Measurements from ENCODE around the gene TTC16. TPM values are rescaled to one million over a fixed set of nuclear protein-coding genes. Genes with fewer than 3 reads are reported as not detected.

Gene TTC16
- total and polyA plus RNA-seq, 8 donors, result 0.02 to 0.09 (median 0.03) TPM; not detected in 4

DNA sequence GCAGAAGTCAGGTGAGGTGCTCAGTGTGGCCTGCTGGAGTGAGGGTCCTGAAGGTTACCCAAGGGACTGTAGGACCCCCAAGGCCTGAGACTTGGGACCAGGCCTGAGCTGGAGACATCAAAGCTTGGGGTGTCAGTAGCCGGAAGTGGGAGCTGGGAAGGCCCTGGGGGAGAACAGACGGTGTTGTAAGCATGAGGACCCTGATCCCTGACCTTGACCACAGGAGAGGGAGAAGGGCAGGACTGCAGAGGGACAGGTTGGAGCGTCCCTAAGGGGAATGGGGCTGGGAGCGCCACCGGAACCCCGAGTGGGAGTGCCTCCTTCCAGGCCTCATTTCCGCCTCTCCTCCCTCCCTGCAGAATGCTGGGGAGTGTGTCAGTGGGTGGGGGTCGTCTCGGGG lies 533 bp downstream of the TTC16 start:
- DNase-seq (peak in 1 of 6 donors; percentile 47), ATAC-seq (no peak), FAIRE-seq (no peak)
- Histone ChIP-seq H3K27me3 (no peaks in the 10 kb centered on the region), H3K36me3 (no peaks in the 10 kb centered on the region), H3K4me1 (peaks cover 0 to 14% (median 9%) of the 10 kb centered on the region in 3 donors), H3K4me3 (peak overlapping the region in 1 of 4 donors; percentile 74), H3K27ac (peak overlapping the region in 3 of 4 donors; percentile 74 to 80 (median 75)), H3K9me3 (no peaks in the 10 kb centered on the region)
- TF ChIP-seq, protein P1, sequence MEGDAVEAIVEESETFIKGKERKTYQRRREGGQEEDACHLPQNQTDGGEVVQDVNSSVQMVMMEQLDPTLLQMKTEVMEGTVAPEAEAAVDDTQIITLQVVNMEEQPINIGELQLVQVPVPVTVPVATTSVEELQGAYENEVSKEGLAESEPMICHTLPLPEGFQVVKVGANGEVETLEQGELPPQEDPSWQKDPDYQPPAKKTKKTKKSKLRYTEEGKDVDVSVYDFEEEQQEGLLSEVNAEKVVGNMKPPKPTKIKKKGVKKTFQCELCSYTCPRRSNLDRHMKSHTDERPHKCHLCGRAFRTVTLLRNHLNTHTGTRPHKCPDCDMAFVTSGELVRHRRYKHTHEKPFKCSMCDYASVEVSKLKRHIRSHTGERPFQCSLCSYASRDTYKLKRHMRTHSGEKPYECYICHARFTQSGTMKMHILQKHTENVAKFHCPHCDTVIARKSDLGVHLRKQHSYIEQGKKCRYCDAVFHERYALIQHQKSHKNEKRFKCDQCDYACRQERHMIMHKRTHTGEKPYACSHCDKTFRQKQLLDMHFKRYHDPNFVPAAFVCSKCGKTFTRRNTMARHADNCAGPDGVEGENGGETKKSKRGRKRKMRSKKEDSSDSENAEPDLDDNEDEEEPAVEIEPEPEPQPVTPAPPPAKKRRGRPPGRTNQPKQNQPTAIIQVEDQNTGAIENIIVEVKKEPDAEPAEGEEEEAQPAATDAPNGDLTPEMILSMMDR (IDR thresholded peaks at IDR 0.05), result no peak
- intact Hi-C loops (cut with DNase I), result no loop called here
- 68 to 73% methylated on average over 9 of the region's 9 CpGs for WGBS, 2 donors

DNA sequence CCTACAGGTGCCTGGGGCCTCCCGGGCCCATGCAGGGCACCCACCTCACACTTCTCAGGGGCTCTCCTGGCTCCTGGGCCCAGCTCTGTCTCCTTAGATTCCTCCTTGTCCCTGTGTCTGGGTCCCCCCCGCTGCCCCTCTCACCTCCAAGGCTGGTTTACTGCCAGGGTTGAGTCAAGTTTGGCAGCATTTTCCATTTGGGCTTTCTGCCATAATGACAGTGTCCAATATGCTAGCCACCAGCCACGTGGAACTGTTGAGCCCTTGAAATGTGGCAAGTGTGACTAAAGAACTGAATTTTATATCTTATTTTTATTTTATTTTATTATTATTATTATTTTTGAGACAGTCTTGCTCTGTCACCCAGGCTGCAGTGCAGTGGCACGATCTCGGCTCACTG lies 1.9 kb downstream of the TTC16 start:
- TF ChIP-seq, protein P1 (IDR thresholded peaks at IDR 0.05), result no peak

DNA sequence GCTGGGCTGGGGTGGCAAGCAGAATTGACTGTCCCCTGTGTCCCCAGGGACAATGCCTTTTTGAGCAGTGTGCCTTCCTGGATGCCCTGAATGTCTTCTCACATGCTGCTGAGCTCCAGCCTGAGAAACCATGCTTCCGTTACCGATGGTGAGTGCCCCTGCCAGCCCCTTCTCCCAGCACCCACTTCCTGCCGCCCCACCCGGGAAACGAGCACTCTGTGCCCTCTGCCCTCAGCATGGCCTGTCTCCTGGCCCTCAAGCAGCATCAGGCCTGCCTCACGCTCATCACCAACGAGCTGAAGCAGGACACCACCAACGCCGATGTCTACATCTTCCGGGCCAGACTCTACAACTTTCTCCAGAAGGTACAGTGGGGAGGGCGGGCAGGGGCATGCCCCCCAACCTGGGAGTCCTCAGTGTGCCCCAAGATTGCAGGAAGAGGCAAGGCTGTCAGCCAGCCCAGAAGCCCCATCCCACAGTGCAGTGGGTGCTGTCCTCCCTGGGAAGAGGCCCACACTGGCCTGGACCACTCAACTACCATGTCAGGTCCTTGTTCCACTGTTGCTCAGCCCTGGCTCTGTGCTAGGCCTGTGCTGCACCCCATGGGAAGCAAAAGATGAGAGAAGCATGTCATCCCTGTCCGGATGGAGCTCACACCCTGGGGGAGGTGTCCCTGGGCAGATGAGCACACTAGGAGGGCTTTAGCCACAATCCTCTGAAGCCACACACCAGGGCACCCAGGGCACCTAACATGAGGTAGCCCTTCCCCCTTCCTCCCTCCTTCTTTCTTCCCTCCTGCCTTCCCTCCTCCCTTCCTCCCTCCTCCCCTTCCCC lies 4.4 kb downstream of the TTC16 start:
- Histone ChIP-seq H3K4me3 (no peak overlapping the region), H3K27ac (no peak overlapping the region), H3K4me1 (peaks cover 0 to 6% (median 4%) of the 10 kb centered on the region in 3 donors), H3K9me3 (no peaks in the 10 kb centered on the region), H3K27me3 (no peaks in the 10 kb centered on the region), H3K36me3 (no peaks in the 10 kb centered on the region)
- DNase-seq (peak in 1 of 6 donors; percentile 37), FAIRE-seq (no peak), ATAC-seq (no peak)
- intact Hi-C loops (cut with DNase I), result loop anchor here in 1 of 3 donors (10.0 kb wide), 1 partner anchor 195 kb away; no protein-coding TSS in a partner anchor
- WGBS, 2 donors, result 79 to 86% methylated on average over 12 of the region's 12 CpGs
- TF ChIP-seq, protein P1 (IDR thresholded peaks at IDR 0.05), result no peak

More for the DNA sequence above, 1.9 kb downstream of the TTC16 start:
- no peak overlapping the region for H3K27ac ChIP-seq
- H3K9me3 ChIP-seq, result no peaks in the 10 kb centered on the region
- H3K4me3 ChIP-seq, result no peak overlapping the region
- ATAC-seq (no peak), FAIRE-seq (no peak), DNase-seq (no peak)
- H3K27me3 ChIP-seq, result no peaks in the 10 kb centered on the region
- WGBS, 2 donors, result 69 to 71% methylated on average over 5 of the region's 5 CpGs
- intact Hi-C loops (cut with DNase I), result no loop called here
- H3K36me3 ChIP-seq, result no peaks in the 10 kb centered on the region
- H3K4me1 ChIP-seq, result peaks cover 0 to 14% (median 9%) of the 10 kb centered on the region in 3 donors

DNA sequence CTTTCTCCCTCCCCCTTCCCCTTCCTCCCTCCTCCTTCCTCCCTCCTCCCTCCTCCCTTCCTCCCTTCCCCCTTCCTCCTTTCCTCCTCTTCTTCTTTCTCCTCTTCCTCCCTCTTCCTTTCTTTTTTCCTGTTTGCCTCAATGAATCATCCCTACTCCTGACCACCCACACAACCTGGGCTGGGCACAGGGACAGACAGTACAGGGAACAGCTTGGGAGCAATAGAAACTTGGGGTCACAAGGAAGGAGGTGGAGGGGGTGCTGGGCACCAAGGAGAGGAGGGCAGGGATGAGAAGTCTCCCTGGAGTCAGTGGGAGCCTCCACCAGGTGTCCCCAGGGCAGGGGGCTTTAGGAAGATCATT lies 5.0 kb downstream of the TTC16 start:
- TF ChIP-seq, protein P1 (IDR thresholded peaks at IDR 0.05), result no peak
- intact Hi-C loops (cut with DNase I), result loop anchor here in 1 of 3 donors (10.0 kb wide), 1 partner anchor 196 kb away; no protein-coding TSS in a partner anchor
- Histone ChIP-seq H3K9me3 (no peaks in the 10 kb centered on the region), H3K4me3 (no peak overlapping the region), H3K4me1 (peaks cover 0 to 6% (median 4%) of the 10 kb centered on the region in 3 donors), H3K27ac (no peak overlapping the region), H3K27me3 (no peaks in the 10 kb centered on the region), H3K36me3 (no peaks in the 10 kb centered on the region)
- DNase-seq (no peak), FAIRE-seq (no peak), ATAC-seq (no peak)

DNA sequence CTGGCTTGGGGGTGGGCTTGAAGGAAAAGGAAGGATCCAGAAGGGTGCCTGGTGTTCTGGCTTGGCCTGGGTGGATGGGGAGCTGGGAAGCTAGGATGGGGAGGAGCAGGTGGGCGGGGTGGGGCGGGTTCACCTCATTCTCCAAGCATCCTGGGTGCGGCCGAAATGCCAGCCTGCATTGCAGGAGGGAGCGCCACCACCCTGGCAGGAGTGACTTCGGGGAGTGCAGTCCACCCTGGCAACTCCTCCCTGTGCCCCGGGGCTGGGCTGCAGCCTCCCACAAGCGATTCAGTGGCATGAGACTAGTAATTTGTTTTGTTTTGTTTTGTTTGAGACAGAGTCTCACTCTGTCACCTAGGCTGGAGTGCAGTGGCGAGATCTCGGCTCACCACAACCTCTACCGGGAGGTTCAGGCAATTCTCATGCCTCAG lies 5.5 kb downstream of the TTC16 start:
- Histone ChIP-seq H3K36me3 (no peaks in the 10 kb centered on the region), H3K27ac (no peak overlapping the region), H3K4me1 (peaks cover 0 to under 1% (median 0%) of the 10 kb centered on the region in 3 donors), H3K27me3 (no peaks in the 10 kb centered on the region), H3K4me3 (no peak overlapping the region), H3K9me3 (no peaks in the 10 kb centered on the region)
- intact Hi-C loops (cut with DNase I), result loop anchor here in 1 of 3 donors (10.0 kb wide), 1 partner anchor 197 kb away; no protein-coding TSS in a partner anchor
- 64 to 81% methylated on average over 6 to 11 of the region's 11 CpGs for WGBS, 2 donors
- TF ChIP-seq, protein P1 (IDR thresholded peaks at IDR 0.05), result no peak
- FAIRE-seq, result no peak
- peak in 1 of 6 donors; percentile 51 for DNase-seq
- ATAC-seq, result no peak
